Epithelial cell of proximal tubule (primary cell): Measurements from ENCODE around the gene IL22. TPM values are rescaled to one million over a fixed set of nuclear protein-coding genes. Genes with fewer than 3 reads are reported as not detected.

Experiments
- DNase-seq: peaks from one replicate; pipeline ENCODE4 v3.0.0-alpha.2; 2011; ENCODE audit warnings: low read depth
- H3K4me3 ChIP-seq: 2 replicates; pipeline ENCODE4 v1.5.1; 2011; ENCODE audit warnings: low read depth, mild to moderate bottlenecking, low read length
- total RNA-seq: library from RNA; depleted of rRNA; stranded (reverse); fragments of >200 nt; gene quantifications from 2 replicates; pipeline ENCODE4 v1.2.3, GENCODE V29; 2015
- TF ChIP-seq, protein P1 (sequence below): conservative IDR thresholded peaks from 2 replicates; pipeline ENCODE4 v1.5.1; 2012; ENCODE audit warnings: low read depth, mild to moderate bottlenecking, low read length

Gene IL22
- total RNA-seq, 1 donor from 2014 or later, result not detected

GRCh38 chr12:68279227-68280054 lies 26.0 kb upstream of the IL22 start:
- DNase-seq, result no peak

GRCh38 chr12:68276402-68276930 lies 23.1 kb upstream of the IL22 start:
- no peak overlapping the region for H3K4me3 ChIP-seq
- no peak for DNase-seq
- TF ChIP-seq, protein P1, sequence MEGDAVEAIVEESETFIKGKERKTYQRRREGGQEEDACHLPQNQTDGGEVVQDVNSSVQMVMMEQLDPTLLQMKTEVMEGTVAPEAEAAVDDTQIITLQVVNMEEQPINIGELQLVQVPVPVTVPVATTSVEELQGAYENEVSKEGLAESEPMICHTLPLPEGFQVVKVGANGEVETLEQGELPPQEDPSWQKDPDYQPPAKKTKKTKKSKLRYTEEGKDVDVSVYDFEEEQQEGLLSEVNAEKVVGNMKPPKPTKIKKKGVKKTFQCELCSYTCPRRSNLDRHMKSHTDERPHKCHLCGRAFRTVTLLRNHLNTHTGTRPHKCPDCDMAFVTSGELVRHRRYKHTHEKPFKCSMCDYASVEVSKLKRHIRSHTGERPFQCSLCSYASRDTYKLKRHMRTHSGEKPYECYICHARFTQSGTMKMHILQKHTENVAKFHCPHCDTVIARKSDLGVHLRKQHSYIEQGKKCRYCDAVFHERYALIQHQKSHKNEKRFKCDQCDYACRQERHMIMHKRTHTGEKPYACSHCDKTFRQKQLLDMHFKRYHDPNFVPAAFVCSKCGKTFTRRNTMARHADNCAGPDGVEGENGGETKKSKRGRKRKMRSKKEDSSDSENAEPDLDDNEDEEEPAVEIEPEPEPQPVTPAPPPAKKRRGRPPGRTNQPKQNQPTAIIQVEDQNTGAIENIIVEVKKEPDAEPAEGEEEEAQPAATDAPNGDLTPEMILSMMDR, result no peak

More at GRCh38 chr12:68279227-68280054, 26.0 kb upstream of the IL22 start:
- H3K4me3 ChIP-seq, result no peak overlapping the region
- TF ChIP-seq, protein P1, result no peak

DNA sequence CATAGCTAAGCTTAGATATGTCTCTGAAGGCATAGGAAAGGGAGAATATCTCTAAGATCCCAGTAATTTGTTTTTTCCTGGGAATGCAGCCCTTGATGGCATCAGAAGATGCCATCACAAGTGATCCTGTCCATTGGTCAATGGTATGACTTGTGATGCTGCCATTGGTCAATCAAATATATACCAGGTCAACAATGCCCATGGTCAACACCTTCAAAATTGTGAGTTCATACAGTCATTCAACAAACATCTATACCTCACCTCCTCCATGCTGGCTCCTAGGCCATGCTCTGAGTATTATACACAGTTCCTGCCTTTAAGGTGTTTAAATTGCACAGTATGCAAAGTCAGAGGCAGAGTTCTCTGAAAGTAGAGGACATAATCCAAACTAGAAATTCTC lies 19.3 kb upstream of the IL22 start:
- no peak overlapping the region for H3K4me3 ChIP-seq
- no peak for DNase-seq
- TF ChIP-seq, protein P1, result no peak

DNA sequence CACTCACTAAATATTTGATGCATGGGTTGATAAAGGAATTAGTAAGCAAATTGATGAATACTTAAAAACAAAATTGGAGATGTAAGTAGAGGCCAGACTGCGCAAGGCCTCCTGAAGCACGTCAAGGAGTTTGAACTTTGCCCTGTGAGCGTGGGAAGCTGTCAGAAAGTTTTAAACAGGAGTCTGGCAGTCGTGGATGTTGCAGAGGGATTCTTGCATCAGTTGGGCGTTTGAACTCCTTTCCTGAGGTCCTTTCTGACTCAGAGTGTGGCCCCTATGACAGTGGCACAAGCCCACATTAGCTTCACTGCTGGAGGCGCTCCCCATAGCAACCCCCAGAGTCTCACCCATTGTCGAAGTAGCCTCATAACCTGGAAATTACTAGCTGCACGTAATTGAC lies 17.9 kb upstream of the IL22 start:
- DNase-seq, result no peak
- H3K4me3 ChIP-seq, result no peak overlapping the region
- TF ChIP-seq, protein P1, result no peak

GRCh38 chr12:68270358-68270757 lies 17.0 kb upstream of the IL22 start:
- TF ChIP-seq, protein P1, result no peak
- DNase-seq, result no peak
- H3K4me3 ChIP-seq, result no peak overlapping the region

DNA sequence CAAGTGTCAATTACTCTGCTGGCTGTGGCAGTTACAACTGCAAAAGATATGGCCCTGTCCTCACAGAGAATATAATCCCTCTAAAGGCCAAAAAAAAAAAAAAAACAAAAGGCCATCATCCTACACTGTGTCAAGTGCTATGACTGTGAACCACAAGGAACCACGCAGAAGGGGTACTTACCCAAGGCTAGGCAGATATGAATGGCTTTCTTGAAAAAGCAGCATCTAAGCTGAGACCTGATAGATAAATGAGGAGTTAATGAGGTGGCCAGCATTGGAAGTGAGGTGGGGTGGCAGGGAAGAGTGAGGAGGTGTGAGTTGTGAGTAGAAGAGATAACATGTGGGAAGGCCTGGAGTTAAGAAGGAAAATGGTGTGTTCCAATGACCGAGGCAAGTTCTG lies 16.4 kb upstream of the IL22 start:
- H3K4me3 ChIP-seq, result no peak overlapping the region
- TF ChIP-seq, protein P1, result no peak
- no peak for DNase-seq
